BLaER1 treated with 17β-estradiol and CSF1 and Interleukin-3, amounts not matched to agents 10 nM and 100 nM (cell line): ENCODE data around the gene RANGAP1.
A peak's percentile ranks its signal among the peaks of the same experiment; 100 is the strongest.

Source experiments
- H3K27ac ChIP-seq, 11 experiments: shearing (Covaris generic); formaldehyde crosslinking; 2 replicates each; pipeline ENCODE4 v1.8.1; 2022
- H3K27me3 ChIP-seq, 11 experiments: shearing (Covaris generic); formaldehyde crosslinking; 2 replicates each; pipeline ENCODE4 v1.8.1; 2022
- H3K36me3 ChIP-seq, 11 experiments: shearing (Covaris generic); formaldehyde crosslinking; 2 replicates each; pipeline ENCODE4 v1.8.1; 2022
- H3K4me1 ChIP-seq, 10 experiments: shearing (Covaris generic); formaldehyde crosslinking; 2 replicates each; pipeline ENCODE4 v1.8.1; 2022
- H3K4me2 ChIP-seq, 11 experiments: shearing (Covaris generic); formaldehyde crosslinking; 2 replicates each; pipeline ENCODE4 v1.8.1; 2022
- H3K4me3 ChIP-seq, 10 experiments: shearing (Covaris generic); formaldehyde crosslinking; 2 replicates each; pipeline ENCODE4 v1.8.1; 2022
- H3K9ac ChIP-seq, 11 experiments: shearing (Covaris generic); formaldehyde crosslinking; 2 replicates each; pipeline ENCODE4 v1.8.1; 2022
- H3K9me3 ChIP-seq, 11 experiments: shearing (Covaris generic); formaldehyde crosslinking; replicated peaks in 1 of 11; 2 replicates each; pipeline ENCODE4 v1.8.1; 2022
- H4K20me1 ChIP-seq, 11 experiments: shearing (Covaris generic); formaldehyde crosslinking; 2 replicates each; pipeline ENCODE4 v1.8.1; 2022
- Cebpa-rat ChIP-seq, 11 experiments: shearing (Covaris generic); IDR thresholded peaks; 2 replicates each; pipeline ENCODE4 v1.8.1; 2022

The RANGAP1 gene, protein sequence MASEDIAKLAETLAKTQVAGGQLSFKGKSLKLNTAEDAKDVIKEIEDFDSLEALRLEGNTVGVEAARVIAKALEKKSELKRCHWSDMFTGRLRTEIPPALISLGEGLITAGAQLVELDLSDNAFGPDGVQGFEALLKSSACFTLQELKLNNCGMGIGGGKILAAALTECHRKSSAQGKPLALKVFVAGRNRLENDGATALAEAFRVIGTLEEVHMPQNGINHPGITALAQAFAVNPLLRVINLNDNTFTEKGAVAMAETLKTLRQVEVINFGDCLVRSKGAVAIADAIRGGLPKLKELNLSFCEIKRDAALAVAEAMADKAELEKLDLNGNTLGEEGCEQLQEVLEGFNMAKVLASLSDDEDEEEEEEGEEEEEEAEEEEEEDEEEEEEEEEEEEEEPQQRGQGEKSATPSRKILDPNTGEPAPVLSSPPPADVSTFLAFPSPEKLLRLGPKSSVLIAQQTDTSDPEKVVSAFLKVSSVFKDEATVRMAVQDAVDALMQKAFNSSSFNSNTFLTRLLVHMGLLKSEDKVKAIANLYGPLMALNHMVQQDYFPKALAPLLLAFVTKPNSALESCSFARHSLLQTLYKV

GRCh38 chr22:41285820-41286638, at the start of gene RANGAP1:
Gene RANGAP1 (minus strand): TSS chr22:41286187. CDS start chr22:41281044, 5,143 bp downstream.
- peaks cover 28 to 40% (median 39%) of the 10 kb centered on the region in 11 experiments for H3K36me3 ChIP-seq
- H3K4me3 ChIP-seq = peak within 1 kb of the TSS; percentile 88 to 99 (median 94)
- peak within 1 kb of the TSS; percentile 82 to 98 (median 87) for H3K4me2 ChIP-seq
- TF ChIP-seq Cebpa-rat (IDR thresholded peaks at IDR 0.05) = no peak
- H3K9ac ChIP-seq = peak within 1 kb of the TSS; percentile 84 to 94 (median 91)
- H3K27me3 ChIP-seq = no peaks in the 10 kb centered on the region
- H3K9me3 ChIP-seq = no peaks in the 10 kb centered on the region
- H3K4me1 ChIP-seq = peaks cover 29 to 46% (median 40%) of the 10 kb centered on the region in 10 experiments
- H4K20me1 ChIP-seq = peaks cover 0 to 48% (median 36%) of the 10 kb centered on the region in 11 experiments; a peak in 18 of 22 replicates
- peak within 1 kb of the TSS; percentile 73 to 93 (median 89) for H3K27ac ChIP-seq

- Histone ChIP-seq H4K20me1 (peaks cover 0 to 61% (median 15%) of the 10 kb centered on the region in 11 experiments; a peak in 12 of 22 replicates), H3K36me3 (peaks cover 64 to 99% (median 88%) of the 10 kb centered on the region in 11 experiments), H3K4me3 (no peak overlapping the region), H3K9me3 (no peaks in the 10 kb centered on the region), H3K9ac (no peak overlapping the region), H3K4me1 (peaks cover 0 to 4% (median 0%) of the 10 kb centered on the region in 10 experiments; a peak in 1 of 20 replicates), H3K4me2 (no peak overlapping the region), H3K27me3 (no peaks in the 10 kb centered on the region), H3K27ac (no peak overlapping the region)
- no peak for TF ChIP-seq Cebpa-rat (IDR thresholded peaks at IDR 0.05)
Observed at GRCh38 chr22:41334951-41335635, 49.1 kb upstream of the RANGAP1 start.

GRCh38 chr22:41334215-41334614, 48.2 kb upstream of the RANGAP1 start:
- H3K9ac ChIP-seq = no peak overlapping the region

DNA sequence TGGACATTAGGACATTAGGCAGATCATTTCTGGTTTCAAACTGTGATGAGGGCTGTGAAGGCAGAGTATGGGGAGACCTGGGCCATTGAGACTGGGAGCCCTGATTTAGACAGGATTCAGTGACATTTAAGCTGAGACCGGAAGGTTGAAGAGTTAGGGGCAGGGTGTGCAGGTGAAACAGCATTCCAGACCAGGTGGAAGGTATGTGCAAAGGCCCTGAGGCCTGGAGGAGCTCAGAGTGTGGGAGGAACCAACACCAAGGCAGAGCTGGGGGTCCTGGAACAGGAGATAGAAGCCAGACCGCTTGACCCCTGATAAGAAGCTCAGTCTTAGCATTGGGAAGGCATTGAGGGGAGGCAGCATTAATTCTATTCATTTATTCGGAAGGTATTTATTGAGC, 47.8 kb upstream of the RANGAP1 start:
- H3K36me3 ChIP-seq = peaks cover 64 to 99% (median 88%) of the 10 kb centered on the region in 11 experiments
- 0 out of 20 replicates have a peak, but pooled peaks cover 0 to 4% (median 0%) of the 10 kb centered on the region in 10 experiments for H3K4me1 ChIP-seq
- peaks cover 0 to 51% (median 15%) of the 10 kb centered on the region in 11 experiments; a peak in 12 of 22 replicates for H4K20me1 ChIP-seq
- no peak for TF ChIP-seq Cebpa-rat (IDR thresholded peaks at IDR 0.05)
- H3K9ac ChIP-seq = no peak overlapping the region
- H3K9me3 ChIP-seq = no peaks in the 10 kb centered on the region
- no peak overlapping the region for H3K4me2 ChIP-seq
- H3K4me3 ChIP-seq = no peak overlapping the region
- no peaks in the 10 kb centered on the region for H3K27me3 ChIP-seq
- no peak overlapping the region for H3K27ac ChIP-seq

More at GRCh38 chr22:41334215-41334614, 48.2 kb upstream of the RANGAP1 start:
- H3K27me3 ChIP-seq = no peaks in the 10 kb centered on the region
- no peaks in the 10 kb centered on the region for H3K9me3 ChIP-seq
- H3K27ac ChIP-seq = no peak overlapping the region
- TF ChIP-seq Cebpa-rat (IDR thresholded peaks at IDR 0.05) = no peak
- peaks cover 0 to 53% (median 15%) of the 10 kb centered on the region in 11 experiments; a peak in 12 of 22 replicates for H4K20me1 ChIP-seq
- H3K4me3 ChIP-seq = no peak overlapping the region
- H3K36me3 ChIP-seq = peaks cover 64 to 99% (median 88%) of the 10 kb centered on the region in 11 experiments
- H3K4me1 ChIP-seq = 0 out of 20 replicates have a peak, but pooled peaks cover 0 to 4% (median 0%) of the 10 kb centered on the region in 10 experiments
- H3K4me2 ChIP-seq = no peak overlapping the region

GRCh38 chr22:41332217-41332939, 46.4 kb upstream of the RANGAP1 start:
- Histone ChIP-seq H4K20me1 (peaks cover 0 to 47% (median 27%) of the 10 kb centered on the region in 11 experiments; a peak in 13 of 22 replicates), H3K27me3 (no peaks in the 10 kb centered on the region), H3K4me1 (0 out of 20 replicates have a peak, but pooled peaks cover 0 to 3% (median 0%) of the 10 kb centered on the region in 10 experiments), H3K9ac (no peak overlapping the region), H3K27ac (no peak overlapping the region), H3K4me3 (no peak overlapping the region), H3K36me3 (peaks cover 76 to 99% (median 89%) of the 10 kb centered on the region in 11 experiments), H3K4me2 (no peak overlapping the region), H3K9me3 (no peaks in the 10 kb centered on the region)
- TF ChIP-seq Cebpa-rat (IDR thresholded peaks at IDR 0.05) = no peak

- TF ChIP-seq Cebpa-rat (IDR thresholded peaks at IDR 0.05) = no peak
- Histone ChIP-seq H3K9me3 (no peaks in the 10 kb centered on the region), H3K4me3 (no peak overlapping the region), H3K4me2 (no peak overlapping the region), H3K36me3 (peaks cover 91 to 100% (median 99%) of the 10 kb centered on the region in 11 experiments), H3K27me3 (no peaks in the 10 kb centered on the region), H3K9ac (no peak overlapping the region), H3K27ac (no peak overlapping the region), H4K20me1 (peaks cover 0 to 62% (median 40%) of the 10 kb centered on the region in 11 experiments; a peak in 18 of 22 replicates), H3K4me1 (no peaks in the 10 kb centered on the region)
Observed at GRCh38 chr22:41330169-41330568, 44.2 kb upstream of the RANGAP1 start.

GRCh38 chr22:41327124-41327523, 41.1 kb upstream of the RANGAP1 start:
- H3K36me3 ChIP-seq = peaks cover 87 to 100% (median 98%) of the 10 kb centered on the region in 11 experiments
- no peak for TF ChIP-seq Cebpa-rat (IDR thresholded peaks at IDR 0.05)
- no peaks in the 10 kb centered on the region for H3K9me3 ChIP-seq

More at GRCh38 chr22:41327124-41327523, 41.1 kb upstream of the RANGAP1 start:
- H3K4me3 ChIP-seq = no peak overlapping the region
- no peak overlapping the region for H3K9ac ChIP-seq
- no peak overlapping the region for H3K4me2 ChIP-seq
- H4K20me1 ChIP-seq = peaks cover 0 to 65% (median 51%) of the 10 kb centered on the region in 11 experiments; a peak in 20 of 22 replicates
- H3K27me3 ChIP-seq = no peaks in the 10 kb centered on the region
- H3K27ac ChIP-seq = no peak overlapping the region
- no peaks in the 10 kb centered on the region for H3K4me1 ChIP-seq
